Measurements from ENCODE around the gene COL12A1. TPM values are rescaled to one million over a fixed set of nuclear protein-coding genes. Genes with fewer than 3 reads are reported as not detected.

Gene COL12A1
- total and polyA plus RNA-seq, 9 donors: 134 to 277 (median 168) TPM

- H3K27ac ChIP-seq: no peak overlapping the region
- no peaks in the 10 kb centered on the region for H3K9me3 ChIP-seq
- no peaks in the 10 kb centered on the region for H3K27me3 ChIP-seq
- H3K4me1 ChIP-seq (ENCODE audit: insufficient read depth): peaks cover 1% of the 10 kb centered on the region
- TF ChIP-seq CTCF (IDR thresholded peaks at IDR 0.05) (peak; percentile 78 to 89 (median 83)), POLR2A (IDR thresholded peaks at IDR 0.05) (no peak)
- H3K4me3 ChIP-seq: no peak overlapping the region
- WGBS, 3 donors: 26 to 33% (median 32%) methylated on average over 33 of the region's 33 CpGs
- intact Hi-C loops (cut with DNase I): loop anchor here (5.0 to 10.0 kb wide), 8 partner anchors 114 to 1474 kb away; no protein-coding TSS in a partner anchor
- H3K36me3 ChIP-seq: no peaks in the 10 kb centered on the region
- peak; percentile 82 to 91 (median 91) for DNase-seq
Observed at GRCh38 chr6:75208298-75209183, 2.7 kb upstream of the COL12A1 start.

GRCh38 chr6:75206576-75207342 lies 906 bp upstream of the COL12A1 start:
- TF ChIP-seq POLR2A (IDR thresholded peaks at IDR 0.05) (no peak), CTCF (IDR thresholded peaks at IDR 0.05) (no peak), EP300 (IDR thresholded peaks at IDR 0.05) (no peak)
- intact Hi-C loops (cut with DNase I): loop anchor here (5.0 to 10.0 kb wide), 8 partner anchors 112 to 1472 kb away; no protein-coding TSS in a partner anchor
- Histone ChIP-seq H3K27ac (peak overlapping the region in 1 of 2 donors; percentile 93), H3K4me3 (peak overlapping the region; percentile 57), H3K27me3 (no peaks in the 10 kb centered on the region), H3K36me3 (no peaks in the 10 kb centered on the region), H3K4me1 (ENCODE audit: insufficient read depth) (peaks cover 10% of the 10 kb centered on the region), H3K9me3 (no peaks in the 10 kb centered on the region)
- 42 to 51% (median 43%) methylated on average over 35 of the region's 35 CpGs for WGBS, 3 donors
- peak; percentile 42 to 60 (median 52) for DNase-seq

GRCh38 chr6:75204959-75205775 lies 686 bp downstream of the COL12A1 start:
- peak; percentile 69 to 83 (median 73) for DNase-seq
- 0 to 1% (median 1%) methylated on average over 44 to 47 of the region's 47 CpGs for WGBS, 3 donors
- TF ChIP-seq POLR2A (IDR thresholded peaks at IDR 0.05): peak; percentile 33
- TF ChIP-seq EP300 (IDR thresholded peaks at IDR 0.05): no peak
- Histone ChIP-seq H3K4me1 (ENCODE audit: insufficient read depth) (peaks cover 10% of the 10 kb centered on the region), H3K27ac (peak overlapping the region; percentile 93), H3K9me3 (no peaks in the 10 kb centered on the region), H3K4me3 (peak overlapping the region; percentile 57), H3K27me3 (no peaks in the 10 kb centered on the region), H3K36me3 (no peaks in the 10 kb centered on the region)
- intact Hi-C loops (cut with DNase I): loop anchor here (5.0 to 10.0 kb wide), 9 partner anchors 110 to 1470 kb away; no protein-coding TSS in a partner anchor

GRCh38 chr6:75204217-75204958 lies 1.5 kb downstream of the COL12A1 start:
- intact Hi-C loops (cut with DNase I): loop anchor here in 3 of 4 donors (5.0 to 10.0 kb wide), 6 partner anchors 110 to 1470 kb away; no protein-coding TSS in a partner anchor
- Histone ChIP-seq H3K36me3 (no peaks in the 10 kb centered on the region), H3K27ac (peak overlapping the region; percentile 93), H3K4me3 (peak overlapping the region; percentile 57), H3K4me1 (ENCODE audit: insufficient read depth) (peaks cover 10% of the 10 kb centered on the region), H3K9me3 (no peaks in the 10 kb centered on the region), H3K27me3 (no peaks in the 10 kb centered on the region)
- WGBS, 3 donors: 1% methylated on average over 35 of the region's 35 CpGs
- peak; percentile 66 to 88 (median 81) for TF ChIP-seq CTCF (IDR thresholded peaks at IDR 0.05)
- TF ChIP-seq POLR2A (IDR thresholded peaks at IDR 0.05): no peak
- peak; percentile 19 for TF ChIP-seq EP300 (IDR thresholded peaks at IDR 0.05)
- peak; percentile 88 to 92 (median 90) for DNase-seq
